H1 (cell line): Measurements from ENCODE around the gene INPPL1. TPM values are rescaled to one million over a fixed set of nuclear protein-coding genes. Genes with fewer than 3 reads are reported as not detected.

Source experiments
- CTCF ChIA-PET: fragments of 300-600 bp; sonication (Branson Sonifier 250); formaldehyde crosslinking; loops from one replicate; lab custom pipeline; 2021; ENCODE audit not compliant: partially characterized antibody; lab: Charles Lee
- POLR2A ChIA-PET: fragments of 300-600 bp; sonication (Branson Sonifier 250); formaldehyde crosslinking; loops from one replicate; lab custom pipeline; 2021; ENCODE audit warnings: inconsistent platforms; ENCODE audit not compliant: partially characterized antibody; lab: Charles Lee
- DNase-seq, 2 experiments: peaks; one replicate each; pipeline versions ENCODE4 v3.0.0 to v3.0.0-alpha.2; 2010 to 2022; ENCODE audit warnings: low spot score in 2 of 2, low read depth in 1 of 2, mixed read lengths in 1 of 2
- FAIRE-seq: peaks from 2 replicates; lab custom pipeline; 2011; peaks lifted over from hg19 to GRCh38; lab: Jason Lieb, UNC
- H2AFZ ChIP-seq: 2 replicates; pipeline ENCODE4 v1.8.1; 2012; ENCODE audit warnings: low read length, inconsistent platforms
- H2AK5ac ChIP-seq: 2 replicates; pipeline ENCODE4 v1.6.1; 2013; ENCODE audit warnings: low read depth, low read length
- H2BK120ac ChIP-seq: replicated peaks from 2 replicates; pipeline ENCODE3; 2013; ENCODE audit warnings: low read depth, low read length, inconsistent platforms
- H2BK12ac ChIP-seq: 2 replicates; pipeline ENCODE4 v1.6.1; 2013; ENCODE audit warnings: low read depth, low read length
- H2BK15ac ChIP-seq: 2 replicates; pipeline ENCODE4 v1.6.1; 2013; ENCODE audit warnings: low read length
- H2BK20ac ChIP-seq: 2 replicates; pipeline ENCODE4 v1.6.1; 2013; ENCODE audit warnings: low read length
- H2BK5ac ChIP-seq: 2 replicates; pipeline ENCODE4 v1.6.1; 2013; ENCODE audit warnings: low read depth, low read length
- H3K14ac ChIP-seq: 2 replicates; pipeline ENCODE4 v1.6.1; 2013; ENCODE audit warnings: inconsistent platforms; ENCODE audit not compliant: insufficient read length
- H3K18ac ChIP-seq: 2 replicates; pipeline ENCODE4 v1.6.1; 2013; ENCODE audit warnings: low read length; ENCODE audit errors: extremely low read depth
- H3K23ac ChIP-seq: 2 replicates; pipeline ENCODE4 v1.6.1; 2013; ENCODE audit warnings: inconsistent platforms; ENCODE audit not compliant: insufficient read length
- H3K23me2 ChIP-seq: 2 replicates; pipeline ENCODE4 v1.6.1; 2013; ENCODE audit warnings: low read depth, low read length
- H3K27ac ChIP-seq: 2 replicates; pipeline ENCODE4 v1.6.1; 2011; ENCODE audit warnings: low read depth, low read length, inconsistent platforms
- H3K27me3 ChIP-seq, 4 experiments: replicated peaks in 1 of 4; 1 replicate in 1 of 4; 2 replicates in 3 of 4; pipeline versions ENCODE4 v1.6.1 to v1.8.1; 2011 to 2013; ENCODE audit warnings: low read length in 3 of 4, mild to moderate bottlenecking in 3 of 4, inconsistent platforms in 2 of 4, mixed read lengths in 2 of 4, moderate library complexity in 1 of 4; ENCODE audit not compliant: control insufficient read depth in 3 of 4, insufficient read depth in 3 of 4; ENCODE audit errors: extremely low read depth in 1 of 4
- H3K36me3 ChIP-seq, 4 experiments: 2 replicates each; pipeline versions ENCODE4 v1.6.1 to v1.8.1; 2011 to 2013; ENCODE audit warnings: mild to moderate bottlenecking in 4 of 4, low read length in 3 of 4, moderate library complexity in 2 of 4, control low read depth in 1 of 4, inconsistent platforms in 1 of 4; ENCODE audit not compliant: insufficient read depth in 4 of 4, control insufficient read depth in 2 of 4
- H3K4ac ChIP-seq: replicated peaks from 2 replicates; pipeline ENCODE3; 2013; ENCODE audit warnings: low read length, low read depth, mixed read lengths, inconsistent platforms; ENCODE audit not compliant: insufficient read length
- H3K4me1 ChIP-seq, 4 experiments: replicated peaks in 1 of 4; 1 replicate in 1 of 4; 2 replicates in 3 of 4; pipeline versions ENCODE4 v1.6.1 to v1.8.1; 2011 to 2013; ENCODE audit warnings: low read length in 3 of 4, inconsistent platforms in 2 of 4, mixed read lengths in 1 of 4; ENCODE audit not compliant: insufficient read depth in 4 of 4, control insufficient read depth in 3 of 4
- H3K4me2 ChIP-seq, 2 experiments: 2 replicates each; pipeline versions ENCODE4 v1.6.1 to v1.8.1; 2011 to 2013; ENCODE audit warnings: low read depth in 2 of 2, low read length in 2 of 2, control low read depth in 1 of 2, inconsistent platforms in 1 of 2, mild to moderate bottlenecking in 1 of 2; ENCODE audit not compliant: insufficient read depth in 1 of 2
- H3K4me3 ChIP-seq, 4 experiments: fragments of 200-600, 300-600 bp in 1 of 4; sonication (generic), shearing (Covaris generic), sonication (Bioruptor Twin) in 1 of 4; 2 replicates each; pipeline versions ENCODE4 v1.5.1 to v1.8.1; 2011 to 2016; ENCODE audit warnings: low read length in 4 of 4, low read depth in 3 of 4, control low read depth in 2 of 4, inconsistent platforms in 2 of 4, mild to moderate bottlenecking in 2 of 4, mixed read lengths in 1 of 4, moderate library complexity in 1 of 4; ENCODE audit not compliant: insufficient read depth in 2 of 4; ENCODE audit errors: extremely low read depth in 1 of 4
- H3K56ac ChIP-seq: replicated peaks from 2 replicates; pipeline ENCODE3; 2013; ENCODE audit warnings: low read depth, mild to moderate bottlenecking, mixed read lengths, low read length, inconsistent platforms; ENCODE audit not compliant: insufficient read length
- H3K79me1 ChIP-seq: 2 replicates; pipeline ENCODE4 v1.6.1; 2013; ENCODE audit warnings: low read depth, low read length, control low read depth
- H3K79me2 ChIP-seq, 2 experiments: 2 replicates each; pipeline versions ENCODE4 v1.6.1 to v1.8.1; 2012 to 2013; ENCODE audit warnings: low read length in 2 of 2, mild to moderate bottlenecking in 2 of 2, inconsistent platforms in 1 of 2; ENCODE audit not compliant: insufficient read depth in 2 of 2, control insufficient read depth in 1 of 2
- H3K9ac ChIP-seq, 4 experiments: replicated peaks in 1 of 4; 1 replicate in 1 of 4; 2 replicates in 3 of 4; pipeline versions ENCODE4 v1.6.1 to v1.8.1; 2011 to 2013; ENCODE audit warnings: low read depth in 3 of 4, low read length in 3 of 4, control low read depth in 2 of 4, mild to moderate bottlenecking in 2 of 4, moderate library complexity in 2 of 4, inconsistent platforms in 1 of 4; ENCODE audit errors: extremely low read depth in 1 of 4
- H3K9me3 ChIP-seq, 2 experiments: 2 replicates each; pipeline versions ENCODE4 v1.6.1 to v1.8.1; 2012 to 2013; ENCODE audit warnings: mild to moderate bottlenecking in 2 of 2, moderate library complexity in 2 of 2, control low read depth in 1 of 2, inconsistent platforms in 1 of 2, low read depth in 1 of 2, low read length in 1 of 2, mixed read lengths in 1 of 2; ENCODE audit not compliant: insufficient read depth in 2 of 2
- H4K20me1 ChIP-seq, 2 experiments: replicated peaks in 1 of 2; 2 replicates each; pipeline versions ENCODE3 to v1.8.1; 2011 to 2013; ENCODE audit warnings: inconsistent platforms in 2 of 2, low read length in 2 of 2, mild to moderate bottlenecking in 1 of 2; ENCODE audit not compliant: insufficient read depth in 2 of 2, control insufficient read depth in 1 of 2
- H4K5ac ChIP-seq: 2 replicates; pipeline ENCODE4 v1.6.1; 2013; ENCODE audit warnings: low read length, low read depth, mixed read lengths, inconsistent platforms; ENCODE audit not compliant: insufficient read length
- H4K8ac ChIP-seq: 2 replicates; pipeline ENCODE4 v1.8.0; 2013; ENCODE audit warnings: mild to moderate bottlenecking, moderate library complexity, low read length, inconsistent platforms; ENCODE audit not compliant: insufficient read depth; ENCODE audit errors: extremely low read depth
- H4K91ac ChIP-seq: replicated peaks from 2 replicates; pipeline ENCODE3; 2013; ENCODE audit warnings: low read length, mixed read lengths, inconsistent platforms; ENCODE audit not compliant: insufficient read length
- CTBP2 ChIP-seq: IDR thresholded peaks from 2 replicates; pipeline ENCODE4 v1.7.0; 2011; ENCODE audit warnings: borderline replicate concordance, mild to moderate bottlenecking, moderate library complexity, mixed read lengths, low read length; ENCODE audit not compliant: insufficient read depth, insufficient read length
- CTCF ChIP-seq, 3 experiments: IDR thresholded peaks; 1 replicate in 2 of 3; 2 replicates in 1 of 3; pipeline versions ENCODE4 v1.5.1 to v1.6.1; 2011; ENCODE audit warnings: low read length in 3 of 3, mild to moderate bottlenecking in 3 of 3, inconsistent platforms in 2 of 3, low read depth in 1 of 3, moderate library complexity in 1 of 3; ENCODE audit not compliant: insufficient read depth in 1 of 3; ENCODE audit errors: control extremely low read depth in 1 of 3
- EGR1 ChIP-seq: IDR thresholded peaks from 2 replicates; pipeline ENCODE4 v1.6.1; 2011; ENCODE audit warnings: low read depth, low read length, borderline replicate concordance
- HDAC6 ChIP-seq: IDR thresholded peaks from one replicate; pipeline ENCODE4 v1.7.1; 2012; ENCODE audit warnings: low read depth, mild to moderate bottlenecking, inconsistent platforms, low read length, moderate library complexity
- JUND ChIP-seq: IDR thresholded peaks from 2 replicates; pipeline ENCODE4 v1.6.1; 2011; ENCODE audit warnings: mild to moderate bottlenecking, improper control_type of control experiment, low read length
- RXRA ChIP-seq: IDR thresholded peaks from 2 replicates; pipeline ENCODE4 v1.6.1; 2011; ENCODE audit warnings: low read depth, mild to moderate bottlenecking, low read length, moderate library complexity; ENCODE audit not compliant: insufficient read depth
- SP1 ChIP-seq: IDR thresholded peaks from 2 replicates; pipeline ENCODE4 v1.6.1; 2011; ENCODE audit warnings: low read depth, low read length
- SRF ChIP-seq: IDR thresholded peaks from 2 replicates; pipeline ENCODE4 v1.6.1; 2011; ENCODE audit warnings: mild to moderate bottlenecking, low read depth, low read length, moderate library complexity
- TBP ChIP-seq: IDR thresholded peaks from 2 replicates; pipeline ENCODE4 v1.6.1; 2011; ENCODE audit warnings: low read depth, low read length, improper control_type of control experiment
- WGBS, 2 experiments: shearing (Covaris generic) in 1 of 2; methylation state at CpG; one replicate each; pipeline versions ENCODE4 v1.1.6 to v1.1.7; 2013 to 2015; ENCODE audit warnings: low lambda C conversion rate in 2 of 2, mixed read lengths in 2 of 2, inconsistent platforms in 1 of 2, low coverage in 1 of 2, missing lambda C conversion rate in 1 of 2; ENCODE audit not compliant: insufficient replicate concordance in 2 of 2, insufficient coverage in 1 of 2, insufficient read length in 1 of 2; ENCODE audit errors: extremely low coverage in 1 of 2, missing lambda C conversion rate in 1 of 2; 5-methylcytosine and 5-hydroxymethylcytosine counted together
- polyA plus RNA-seq, 7 experiments: library from polyadenylated mRNA; depleted of rRNA in 3 of 7; stranded (reverse) in 5 of 7; unstranded in 2 of 7; fragments of >200 nt in 5 of 7; fragments of 200-250 nt in 2 of 7; gene quantifications; 1 replicate in 5 of 7; 2 replicates in 1 of 7; 4 replicates in 1 of 7; pipeline versions ENCODE4 v1.2.1 to v1.2.3, GENCODE V29; 2011 to 2013; ENCODE audit warnings: missing spikeins in 2 of 7, mixed read lengths in 2 of 7
- total RNA-seq: library from RNA; stranded (reverse); fragmentation: NEBNext Ultra II Directional; extraction: Animal tissue kit (Norgen Biotek cat#: 25700); gene quantifications from 2 replicates; pipeline ENCODE4 v1.2.1, GENCODE V29; 2021

INPPL1 gene
- total and polyA plus RNA-seq, 2 of the 8 experiments (the other 6 are each of a cell fraction or from before 2014, with no cell fraction given): 54.5 to 79.5 TPM

GRCh38 chr11:72233056-72233772, 8.6 kb downstream of the INPPL1 start:
- no peak overlapping the region for H4K8ac ChIP-seq
- H2AFZ ChIP-seq: no peak overlapping the region
- no peak overlapping the region for H3K56ac ChIP-seq
- H2BK120ac ChIP-seq: no peak overlapping the region
- no peaks in the 10 kb centered on the region for H3K79me2 ChIP-seq
- peaks cover 29 to 72% (median 67%) of the 10 kb centered on the region in 4 experiments for H3K36me3 ChIP-seq
- no peak overlapping the region for H2BK20ac ChIP-seq
- ChIA-PET CTCF (no interaction called here), POLR2A (no interaction called here)
- no peak overlapping the region for H2BK5ac ChIP-seq
- H3K27ac ChIP-seq: no peak overlapping the region
- H2AK5ac ChIP-seq: no peak overlapping the region
- H3K27me3 ChIP-seq: no peaks in the 10 kb centered on the region
- H3K4me2 ChIP-seq: no peak overlapping the region
- no peak overlapping the region for H3K4me3 ChIP-seq
- H3K14ac ChIP-seq: no peak overlapping the region
- no peak overlapping the region for H3K4ac ChIP-seq
- 90% methylated on average over 13 of the region's 13 CpGs; no CpG with 5 or more reads in 1 of the 2 experiments for WGBS, 2 experiments
- H3K4me1 ChIP-seq: peaks cover 0 to 8% (median 6%) of the 10 kb centered on the region in 4 experiments; a peak in 6 of 7 replicates
- no peak overlapping the region for H3K18ac ChIP-seq
- no peak overlapping the region for H2BK15ac ChIP-seq
- H3K23me2 ChIP-seq: peaks cover 1% of the 10 kb centered on the region; the same call in 1 of the 2 replicates
- H3K23ac ChIP-seq: no peak overlapping the region
- peaks cover 13 to 15% of the 10 kb centered on the region in 2 experiments for H4K20me1 ChIP-seq
- H3K79me1 ChIP-seq: peaks cover 3% of the 10 kb centered on the region
- DNase-seq: peak in 1 of 2 experiments; percentile 17
- H3K9ac ChIP-seq: no peak overlapping the region
- H4K5ac ChIP-seq: no peak overlapping the region
- FAIRE-seq: no peak
- H3K9me3 ChIP-seq: no peaks in the 10 kb centered on the region
- H2BK12ac ChIP-seq: no peak overlapping the region
- no peak overlapping the region for H4K91ac ChIP-seq
- TF ChIP-seq SRF (no peak), EGR1 (no peak), JUND (no peak), HDAC6 (no peak), TBP (no peak), RXRA (no peak), CTCF (IDR thresholded peaks at IDR 0.05; ENCODE audit: control extremely low read depth in 1 of 3, insufficient read depth in 1 of 3, low read depth in 1 of 3, low read length in 3 of 3) (no peak), SP1 (no peak), CTBP2 (no peak)
